GM23338 (cell line): ENCODE measurements around the gene OR10A2. TPM values are rescaled to one million over a fixed set of nuclear protein-coding genes. Genes with fewer than 3 reads are reported as not detected.

Source experiments
- ATAC-seq: fragments of 200-7000 bp; cut with Tn5 transposase; 3 replicates; pipeline ENCODE4 v1.9.1; 2020
- DNase-seq: peaks from one replicate; pipeline ENCODE4 v3.0.0-alpha.2; 2015; ENCODE audit warnings: low spot score
- H2AFZ ChIP-seq: fragments of 200-600 bp; sonication (generic); 2 replicates; pipeline ENCODE4 v1.8.0; 2016; ENCODE audit warnings: antibody characterized with exemption, mild to moderate bottlenecking, moderate library complexity
- H3F3A ChIP-seq: fragments of 200-600 bp; sonication (generic); replicated peaks from 2 replicates; pipeline ENCODE4 v1.8.0; 2017; ENCODE audit warnings: antibody characterized with exemption, mixed run types, low read depth
- H3K27ac ChIP-seq: fragments of 200-600 bp; sonication (generic); 2 replicates; pipeline ENCODE4 v1.6.1; 2016; ENCODE audit warnings: low read depth
- H3K27me3 ChIP-seq: fragments of 200-600 bp; sonication (generic); 2 replicates; pipeline ENCODE4 v1.8.0; 2016; ENCODE audit warnings: mild to moderate bottlenecking, mixed run types, moderate library complexity; ENCODE audit not compliant: insufficient read depth
- H3K36me3 ChIP-seq: fragments of 200-600 bp; sonication (generic); 2 replicates; pipeline ENCODE4 v1.8.0; 2016; ENCODE audit warnings: mild to moderate bottlenecking; ENCODE audit not compliant: insufficient read depth
- H3K4me1 ChIP-seq: fragments of 200-600 bp; sonication (generic); 2 replicates; pipeline ENCODE4 v1.8.0; 2016; ENCODE audit warnings: mild to moderate bottlenecking, moderate library complexity; ENCODE audit not compliant: insufficient read depth
- H3K4me2 ChIP-seq: fragments of 200-600 bp; sonication (generic); 2 replicates; pipeline ENCODE4 v1.7.1; 2017; ENCODE audit warnings: mixed run types
- H3K4me3 ChIP-seq: fragments of 200-600 bp; sonication (generic); 2 replicates; pipeline ENCODE4 v1.6.1; 2016; ENCODE audit warnings: mixed run types
- H3K79me2 ChIP-seq: fragments of 200-600 bp; sonication (generic); replicated peaks from 2 replicates; pipeline ENCODE4 v1.8.0; 2017; ENCODE audit warnings: mild to moderate bottlenecking; ENCODE audit not compliant: insufficient read depth
- H3K9me2 ChIP-seq: fragments of 200-600 bp; sonication (generic); 2 replicates; pipeline ENCODE4 v1.8.0; 2017; ENCODE audit not compliant: insufficient read depth
- H4K20me1 ChIP-seq: fragments of 200-600 bp; sonication (generic); replicated peaks from 2 replicates; pipeline ENCODE4 v1.8.0; 2017; ENCODE audit warnings: mild to moderate bottlenecking; ENCODE audit not compliant: insufficient read depth
- H3K27ac Mint-ChIP-seq: 2 replicates; pipeline ENCODE4 v1.8.0; 2020; ENCODE audit warnings: inconsistent platforms, mild to moderate bottlenecking, moderate library complexity, mixed read lengths
- H3K27me3 Mint-ChIP-seq: 3 replicates; pipeline ENCODE4 v1.8.0; 2022; ENCODE audit warnings: low read depth, mild to moderate bottlenecking, moderate library complexity, mixed read lengths, inconsistent platforms; ENCODE audit not compliant: insufficient read depth, poor library complexity
- H3K36me3 Mint-ChIP-seq: 3 replicates; pipeline ENCODE4 v1.8.0; 2021; ENCODE audit warnings: low read depth, mild to moderate bottlenecking, inconsistent platforms, moderate library complexity, mixed read lengths
- H3K4me1 Mint-ChIP-seq: 3 replicates; pipeline ENCODE4 v1.8.0; 2020; ENCODE audit warnings: mild to moderate bottlenecking, inconsistent platforms, mixed read lengths
- H3K4me3 Mint-ChIP-seq: 3 replicates; pipeline ENCODE4 v1.8.0; 2021; ENCODE audit warnings: moderate library complexity, mild to moderate bottlenecking, inconsistent platforms, mixed read lengths
- H3K9me3 Mint-ChIP-seq: 3 replicates; pipeline ENCODE4 v1.8.0; 2020; ENCODE audit warnings: moderate library complexity, mild to moderate bottlenecking, inconsistent platforms, mixed read lengths
- CREB1 ChIP-seq: fragments of 250-450 bp; sonication (Bioruptor Pico); IDR thresholded peaks from 2 replicates; pipeline ENCODE4 v1.5.0; 2020; ENCODE audit warnings: low read depth, mild to moderate bottlenecking, moderate library complexity
- CTCF ChIP-seq, 2 experiments: fragments of 200-600 bp in 1 of 2; sonication (generic) in 1 of 2; conservative IDR thresholded peaks; 2 replicates each; pipeline versions ENCODE4 v1.5.1 to v1.6.1; 2016 to 2017; ENCODE audit warnings: antibody characterized with exemption in 2 of 2, low read depth in 2 of 2, mild to moderate bottlenecking in 2 of 2, moderate library complexity in 1 of 2
- EZH2 ChIP-seq: fragments of 200-600 bp; sonication (generic); IDR thresholded peaks from one replicate; pipeline ENCODE4 v1.8.0; 2017; ENCODE audit warnings: antibody characterized with exemption, mild to moderate bottlenecking, low read depth; ENCODE audit not compliant: unreplicated experiment
- EZH2phosphoT487 ChIP-seq: fragments of 200-600 bp; sonication (generic); IDR thresholded peaks from one replicate; pipeline ENCODE4 v1.8.1; 2018; ENCODE audit warnings: antibody characterized with exemption; ENCODE audit not compliant: unreplicated experiment
- NANOG ChIP-seq: IDR thresholded peaks from 2 replicates; pipeline ENCODE4 v1.6.1; 2016; ENCODE audit warnings: antibody characterized with exemption, borderline replicate concordance
- POLR2AphosphoS5 ChIP-seq: IDR thresholded peaks from 2 replicates; pipeline ENCODE4 v1.6.1; 2016; ENCODE audit warnings: antibody characterized with exemption, low read depth
- REST ChIP-seq: IDR thresholded peaks from one replicate; pipeline ENCODE4 v1.6.1; 2018; ENCODE audit warnings: antibody characterized with exemption; ENCODE audit not compliant: unreplicated experiment
- STAT1 ChIP-seq: IDR thresholded peaks from one replicate; pipeline ENCODE4 v1.6.1; 2016; ENCODE audit warnings: antibody characterized with exemption; ENCODE audit not compliant: unreplicated experiment
- ZNF114 ChIP-seq: fragments of 250-450 bp; sonication (Bioruptor Pico); IDR thresholded peaks from 2 replicates; pipeline ENCODE4 v1.5.0; 2020; ENCODE audit warnings: mild to moderate bottlenecking, moderate library complexity
- ZNF331 ChIP-seq: fragments of 250-450 bp; sonication (Bioruptor Pico); IDR thresholded peaks from 2 replicates; pipeline ENCODE4 v1.5.0; 2020; ENCODE audit warnings: low read depth, mild to moderate bottlenecking, moderate library complexity
- ZNF462 ChIP-seq: fragments of 250-450 bp; sonication (Bioruptor Pico); IDR thresholded peaks from 2 replicates; pipeline ENCODE4 v1.5.0; 2020; ENCODE audit warnings: mild to moderate bottlenecking, moderate library complexity
- polyA plus RNA-seq: library from polyadenylated mRNA; unstranded; fragments of >200 nt; fragmentation: Nextera tagmentation; extraction: Ambion mirVana; gene quantifications from 2 replicates; pipeline ENCODE4 v1.2.1, GENCODE V29; 2016
- total RNA-seq: library from RNA; depleted of rRNA; stranded (reverse); fragments of >200 nt; shearing (Covaris generic); gene quantifications from 2 replicates; pipeline ENCODE4 v1.2.3, GENCODE V29; 2014

The OR10A2 gene
- total and polyA plus RNA-seq, 2 experiments from 2014 or later: 0.27 TPM; not detected in 1

GRCh38 chr11:6911378-6911777 lies 48.5 kb downstream of the OR10A2 start:
- H3K27ac ChIP-seq: no peak overlapping the region
- TF ChIP-seq NANOG: no peak
- no peak for TF ChIP-seq CTCF (conservative IDR thresholded peaks at IDR 0.05; ENCODE audit: low read depth in 2 of 2)
- TF ChIP-seq CREB1: no peak
- TF ChIP-seq ZNF114: no peak
- TF ChIP-seq ZNF462 (CRISPR knock-in tag): no peak
- no peak for TF ChIP-seq STAT1
- TF ChIP-seq ZNF331 (CRISPR knock-in tag): no peak
- TF ChIP-seq POLR2AphosphoS5: no peak
- TF ChIP-seq EZH2: no peak
- no peak for TF ChIP-seq EZH2phosphoT487
- TF ChIP-seq REST: no peak
- H3K9me3 Mint-ChIP-seq: no peaks in the 10 kb centered on the region
- H3K27me3 ChIP-seq: no peaks in the 10 kb centered on the region
- no peaks in the 10 kb centered on the region for H3K36me3 Mint-ChIP-seq
- H3K27ac Mint-ChIP-seq: no peak overlapping the region
- H3K4me1 Mint-ChIP-seq: no peaks in the 10 kb centered on the region
- no peaks in the 10 kb centered on the region for H3K4me1 ChIP-seq
- no peak overlapping the region for H3K4me3 ChIP-seq
- H3K27me3 Mint-ChIP-seq: peaks cover 2% of the 10 kb centered on the region
- no peaks in the 10 kb centered on the region for H3K79me2 ChIP-seq
- H3K36me3 ChIP-seq: no peaks in the 10 kb centered on the region
- ATAC-seq (no peak), DNase-seq (no peak)
- H4K20me1 ChIP-seq: no peaks in the 10 kb centered on the region
- no peak overlapping the region for H3K4me2 ChIP-seq
- no peak overlapping the region for H2AFZ ChIP-seq
- no peaks in the 10 kb centered on the region for H3F3A ChIP-seq
- H3K4me3 Mint-ChIP-seq: no peak overlapping the region
- no peaks in the 10 kb centered on the region for H3K9me2 ChIP-seq
